H1 (cell line): Measurements from ENCODE around the gene TCEAL1. TPM values are rescaled to one million over a fixed set of nuclear protein-coding genes. Genes with fewer than 3 reads are reported as not detected.

Experiments used
- GTF2F1 ChIP-seq: IDR thresholded peaks from 2 replicates; pipeline ENCODE4 v1.6.1; 2012; ENCODE audit warnings: low read depth, low read length, improper control_type of control experiment, borderline replicate concordance
- HDAC2 ChIP-seq, 2 experiments: fragments of 300-600 bp in 1 of 2; sonication (generic) in 1 of 2; IDR thresholded peaks; 2 replicates each; pipeline ENCODE4 v1.6.1; 2011 to 2012; ENCODE audit warnings: low read depth in 2 of 2, low read length in 2 of 2, mild to moderate bottlenecking in 2 of 2, moderate library complexity in 2 of 2, borderline replicate concordance in 1 of 2, inconsistent platforms in 1 of 2
- POLR2A ChIP-seq, 2 experiments: IDR thresholded peaks; 1 replicate in 1 of 2; 2 replicates in 1 of 2; pipeline ENCODE4 v1.6.1; 2011; ENCODE audit warnings: low read depth in 2 of 2, low read length in 2 of 2, mild to moderate bottlenecking in 2 of 2; ENCODE audit errors: control extremely low read depth in 1 of 2
- SP4 ChIP-seq: IDR thresholded peaks from 2 replicates; pipeline ENCODE4 v1.6.1; 2012; ENCODE audit warnings: low read length, inconsistent platforms
- TAF1 ChIP-seq: IDR thresholded peaks from 2 replicates; pipeline ENCODE4 v1.6.1; 2011; ENCODE audit warnings: mild to moderate bottlenecking, low read depth, low read length
- polyA plus RNA-seq, 7 experiments: library from polyadenylated mRNA; depleted of rRNA in 3 of 7; stranded (reverse) in 5 of 7; unstranded in 2 of 7; fragments of >200 nt in 5 of 7; fragments of 200-250 nt in 2 of 7; gene quantifications; 1 replicate in 5 of 7; 2 replicates in 1 of 7; 4 replicates in 1 of 7; pipeline versions ENCODE4 v1.2.1 to v1.2.3, GENCODE V29; 2011 to 2013; ENCODE audit warnings: missing spikeins in 2 of 7, mixed read lengths in 2 of 7
- total RNA-seq: library from RNA; stranded (reverse); fragmentation: NEBNext Ultra II Directional; extraction: Animal tissue kit (Norgen Biotek cat#: 25700); gene quantifications from 2 replicates; pipeline ENCODE4 v1.2.1, GENCODE V29; 2021
- TF ChIP-seq, protein P1 (sequence below): IDR thresholded peaks from 2 replicates; pipeline ENCODE4 v1.6.1; 2012; ENCODE audit warnings: inconsistent platforms

TCEAL1 gene
- total and polyA plus RNA-seq, 2 of the 8 experiments (the other 6 are each of a cell fraction or from before 2014, with no cell fraction given), result 3.9 to 4.1 TPM

DNA sequence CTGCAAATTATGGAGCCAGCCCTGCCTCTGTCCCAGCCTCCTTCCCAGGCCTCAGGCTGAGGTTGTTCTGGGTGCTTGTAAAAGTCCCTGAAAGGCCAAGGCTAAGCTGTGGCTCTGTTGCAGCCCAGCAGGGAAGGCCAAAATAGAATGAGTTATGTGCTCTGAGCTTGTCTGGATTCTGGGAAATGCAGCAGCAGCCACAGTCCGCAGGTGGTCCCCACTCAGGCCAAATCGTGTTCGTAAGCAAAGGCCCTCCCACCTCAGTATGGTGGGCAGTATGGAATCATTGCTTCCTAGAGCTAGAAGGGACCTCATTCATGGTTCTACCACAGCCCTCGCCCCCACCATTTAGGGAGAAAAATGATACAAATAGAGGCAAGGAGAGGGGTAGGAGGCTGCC, 4.7 kb upstream of the TCEAL1 start (continued):
- TF ChIP-seq, protein P1, sequence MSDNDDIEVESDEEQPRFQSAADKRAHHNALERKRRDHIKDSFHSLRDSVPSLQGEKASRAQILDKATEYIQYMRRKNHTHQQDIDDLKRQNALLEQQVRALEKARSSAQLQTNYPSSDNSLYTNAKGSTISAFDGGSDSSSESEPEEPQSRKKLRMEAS, result no peak
- no peak for TF ChIP-seq HDAC2 (IDR thresholded peaks at IDR 0.05; ENCODE audit: borderline replicate concordance in 1 of 2, low read depth in 2 of 2, low read length in 2 of 2)
- no peak for TF ChIP-seq GTF2F1
- TF ChIP-seq TAF1, result no peak
- TF ChIP-seq POLR2A (IDR thresholded peaks at IDR 0.05; ENCODE audit: control extremely low read depth in 1 of 2, low read depth in 2 of 2, low read length in 2 of 2), result no peak
- TF ChIP-seq SP4, result no peak
